Panc1 (cell line): ENCODE measurements around the gene QARS1. TPM values are rescaled to one million over a fixed set of nuclear protein-coding genes. Genes with fewer than 3 reads are reported as not detected.

Experiments used
- ATAC-seq: fragments of 200-7000 bp; cut with Tn5 transposase; 2 replicates; pipeline ENCODE4 v1.9.1; 2020; ENCODE audit warnings: mild to moderate bottlenecking, moderate library complexity
- BruUV-seq: library from RNA; stranded (reverse); fragments of 400-500 nt; replicated peaks from 2 replicates; lab custom pipeline; 2021; lab: Mats Ljungman, UMichigan
- CTCF ChIA-PET: fragments of 300-600 bp; sonication (Branson Sonifier 250); formaldehyde crosslinking; loops from one replicate; lab custom pipeline; 2022; ENCODE audit warnings: antibody characterized with exemption; lab: Charles Lee
- POLR2A ChIA-PET: fragments of 300-600 bp; sonication (Branson Sonifier 250); formaldehyde crosslinking; loops from one replicate; lab custom pipeline; 2022; ENCODE audit warnings: antibody characterized with exemption; lab: Charles Lee
- DNase-seq: peaks from one replicate; pipeline ENCODE4 v3.0.0-alpha.2; 2010; ENCODE audit warnings: low read depth, low spot score
- H3K27ac ChIP-seq: 2 replicates; pipeline ENCODE4 v1.5.1; 2011; ENCODE audit warnings: mild to moderate bottlenecking, low read length, inconsistent platforms
- H3K27me3 ChIP-seq: fragments of 200-500 bp; sonication (Bioruptor generic); 2 replicates; pipeline ENCODE4 v1.6.0; 2014; ENCODE audit warnings: low read length, inconsistent platforms; ENCODE audit not compliant: control insufficient read depth, insufficient read depth
- H3K36me3 ChIP-seq: fragments of 200-500 bp; sonication (Bioruptor generic); 2 replicates; pipeline ENCODE4 v1.5.1; 2014; ENCODE audit warnings: inconsistent platforms, mild to moderate bottlenecking, low read length, moderate library complexity; ENCODE audit not compliant: control insufficient read depth, insufficient read depth
- H3K4me1 ChIP-seq: 2 replicates; pipeline ENCODE4 v1.5.1; 2011; ENCODE audit warnings: inconsistent platforms, mild to moderate bottlenecking, low read length, moderate library complexity; ENCODE audit not compliant: control insufficient read depth, insufficient read depth
- H3K4me3 ChIP-seq, 2 experiments: 2 replicates each; pipeline ENCODE4 v1.5.1; 2011 to 2012; ENCODE audit warnings: low read depth in 2 of 2, low read length in 2 of 2, mild to moderate bottlenecking in 2 of 2, inconsistent platforms in 1 of 2, moderate library complexity in 1 of 2
- H3K9me3 ChIP-seq: fragments of 200-500 bp; sonication (Bioruptor generic); 2 replicates; pipeline ENCODE4 v1.5.1; 2014; ENCODE audit warnings: low read depth, mild to moderate bottlenecking, inconsistent platforms, low read length, moderate library complexity; ENCODE audit not compliant: control insufficient read depth, insufficient read depth
- CTCF ChIP-seq: fragments of 450-650 bp; IDR thresholded peaks from 2 replicates; pipeline ENCODE4 v1.5.1; 2017; ENCODE audit warnings: mild to moderate bottlenecking
- POLR2AphosphoS5 ChIP-seq: IDR thresholded peaks from 2 replicates; pipeline ENCODE4 v1.6.1; 2012; ENCODE audit warnings: mild to moderate bottlenecking, low read depth, low read length, moderate library complexity
- REST ChIP-seq, 2 experiments: IDR thresholded peaks; 2 replicates each; pipeline ENCODE4 v1.6.1; 2011 to 2012; ENCODE audit warnings: low read depth in 2 of 2, control low read depth in 1 of 2, low read length in 1 of 2, mild to moderate bottlenecking in 1 of 2, moderate library complexity in 1 of 2; ENCODE audit not compliant: insufficient read depth in 1 of 2
- SIN3A ChIP-seq: IDR thresholded peaks from 2 replicates; pipeline ENCODE4 v1.6.1; 2012; ENCODE audit warnings: low read depth, mild to moderate bottlenecking, low read length, moderate library complexity, borderline replicate concordance; ENCODE audit not compliant: insufficient read depth
- TCF7L2 ChIP-seq: IDR thresholded peaks from 2 replicates; pipeline ENCODE4 v1.6.1; 2011; ENCODE audit warnings: mild to moderate bottlenecking, low read depth, low read length, inconsistent platforms
- in situ Hi-C: cut with HindIII; loops from 2 replicates; pipeline ENCODE4 v1.10.0; 2016; ENCODE audit warnings: low sequenced_read_pairs, low pct_unique_long_range_greater_than_20kb
- intact Hi-C: fragments of 100-400 bp; cut with micrococcal nuclease; formaldehyde crosslinking; loops from one replicate; pipeline ENCODE4 v1.10.0; 2022; ENCODE audit not compliant: unreplicated experiment
- total RNA-seq: library from RNA; stranded (reverse); gene quantifications from one replicate; pipeline ENCODE4 v1.2.1, GENCODE V29; 2021; ENCODE audit not compliant: unreplicated experiment

Gene QARS1
- total RNA-seq, 1 experiment from 2014 or later, result 186 TPM

GRCh38 chr3:49098429-49098828 is 6.1 kb downstream of the QARS1 start:
- Histone ChIP-seq H3K27ac (no peak overlapping the region), H3K4me1 (peaks cover 4% of the 10 kb centered on the region; the same call in 1 of the 2 replicates), H3K9me3 (no peaks in the 10 kb centered on the region), H3K27me3 (no peaks in the 10 kb centered on the region), H3K4me3 (no peak overlapping the region), H3K36me3 (no peaks in the 10 kb centered on the region)
- ChIA-PET POLR2A (no interaction called here), CTCF (no interaction called here)
- TF ChIP-seq REST (IDR thresholded peaks at IDR 0.05; ENCODE audit: insufficient read depth in 1 of 2, low read depth in 2 of 2, low read length in 1 of 2) (no peak), CTCF (no peak), TCF7L2 (no peak), SIN3A (no peak), POLR2AphosphoS5 (no peak)
- intact Hi-C loops (no loop called here), in situ Hi-C loops (no loop called here)
- no peak for DNase-seq
- no peak for ATAC-seq
- no TSS peak for BruUV-seq

GRCh38 chr3:49093853-49094767 is 10.4 kb downstream of the QARS1 start, which contains the start of gene QRICH1:
Gene QRICH1, minus strand, starts transcription at chr3:49094071. Its CDS starts 17,054 bp downstream, at chr3:49077017.
- H3K4me1 ChIP-seq, result peaks cover 14% of the 10 kb centered on the region
- no peaks in the 10 kb centered on the region for H3K27me3 ChIP-seq
- peak within 1 kb of the TSS; percentile 93 for H3K27ac ChIP-seq
- no peak for TF ChIP-seq REST (IDR thresholded peaks at IDR 0.05; ENCODE audit: insufficient read depth in 1 of 2, low read depth in 2 of 2, low read length in 1 of 2)
- peak; percentile 67 for TF ChIP-seq POLR2AphosphoS5
- 0 out of 2 replicates have a peak, but pooled peaks have one; percentile 70 for TF ChIP-seq SIN3A
- H3K4me3 ChIP-seq, result peak within 1 kb of the TSS; percentile 87 to 90
- ChIA-PET POLR2A (interaction anchor here (0.6 to 1.5 kb wide), 4 partner anchors 38 to 87 kb away, joined by 3 read pairs; partner anchors contain the start of gene WDR6), CTCF (interaction anchor here (0.6 to 1.5 kb wide), 4 partner anchors 39 to 107 kb away, joined by 3 to 5 read pairs (median 4); partner anchors contain the start of gene LAMB2)
- BruUV-seq, result no TSS peak
- no peaks in the 10 kb centered on the region for H3K9me3 ChIP-seq
- H3K36me3 ChIP-seq, result peaks cover 4% of the 10 kb centered on the region; the same call in 1 of the 2 replicates
- DNase-seq (peak; percentile 85), ATAC-seq (peak; percentile 92)
- in situ Hi-C loops (no loop called here), intact Hi-C loops (no loop called here)
